Measurements from ENCODE around the gene OSGIN1. TPM values are rescaled to one million over a fixed set of nuclear protein-coding genes. Genes with fewer than 3 reads are reported as not detected.

The OSGIN1 gene
- total RNA-seq, 6 experiments from 2014 or later = 40.1 to 170 (median 53.9) TPM

GRCh38 chr16:83996481-83997252 lies 43.6 kb downstream of the OSGIN1 start:
- Histone ChIP-seq H3K27ac (no peak overlapping the region), H3K9me3 (no peaks in the 10 kb centered on the region), H3K36me3 (peaks cover 0 to 93% (median 8%) of the 10 kb centered on the region in 4 donors), H3K4me3 (no peak overlapping the region), H3K4me1 (peaks cover 0 to 5% (median 0%) of the 10 kb centered on the region in 4 donors), H3K27me3 (no peaks in the 10 kb centered on the region)
- DNase-seq (no peak), ATAC-seq (no peak)
- 65% methylated on average over 5 of the region's 15 CpGs for WGBS (ENCODE audit: insufficient coverage, low coverage, low lambda C conversion rate, missing lambda C conversion rate)
- intact Hi-C loops (cut with DNase I) = no loop called here
- TF ChIP-seq POLR2A (IDR thresholded peaks at IDR 0.05) = no peak
- no peak for TF ChIP-seq CTCF (IDR thresholded peaks at IDR 0.05)

GRCh38 chr16:83998091-83998490 lies 45.1 kb downstream of the OSGIN1 start:
- Histone ChIP-seq H3K36me3 (peaks cover 0 to 93% (median 8%) of the 10 kb centered on the region in 4 donors), H3K27me3 (no peaks in the 10 kb centered on the region), H3K27ac (no peak overlapping the region), H3K9me3 (no peaks in the 10 kb centered on the region), H3K4me3 (no peak overlapping the region), H3K4me1 (peaks cover 0 to under 1% (median 0%) of the 10 kb centered on the region in 4 donors)
- 52% methylated on average over 2 of the region's 13 CpGs for whole genome bisulfite sequencing (ENCODE audit: insufficient coverage, low coverage, low lambda C conversion rate, missing lambda C conversion rate)
- intact Hi-C loops (cut with DNase I) = no loop called here
- ATAC-seq = no peak
- DNase-seq = no peak
- no peak for TF ChIP-seq CTCF (IDR thresholded peaks at IDR 0.05)

- H3K27ac ChIP-seq = no peak overlapping the region
- no peak for DNase-seq
- peaks cover 0 to 65% (median 3%) of the 10 kb centered on the region in 4 donors for H3K36me3 ChIP-seq
- ATAC-seq = no peak
- no peaks in the 10 kb centered on the region for H3K27me3 ChIP-seq
- intact Hi-C loops (cut with DNase I) = no loop called here
- no CpG with 5 or more reads among the region's 13 CpGs for WGBS (ENCODE audit: insufficient coverage, low coverage, low lambda C conversion rate, missing lambda C conversion rate)
- TF ChIP-seq POLR2A (IDR thresholded peaks at IDR 0.05) (no peak), CTCF (IDR thresholded peaks at IDR 0.05) (no peak)
- no peaks in the 10 kb centered on the region for H3K4me1 ChIP-seq
- H3K9me3 ChIP-seq = no peaks in the 10 kb centered on the region
- no peak overlapping the region for H3K4me3 ChIP-seq
Measured at GRCh38 chr16:84000989-84001642, 48.1 kb downstream of the OSGIN1 start.

- no peak for ATAC-seq
- no peak for DNase-seq
- Histone ChIP-seq H3K36me3 (peaks cover 0 to 58% (median 3%) of the 10 kb centered on the region in 4 donors), H3K4me3 (no peak overlapping the region), H3K27ac (no peak overlapping the region), H3K4me1 (no peaks in the 10 kb centered on the region), H3K9me3 (no peaks in the 10 kb centered on the region), H3K27me3 (no peaks in the 10 kb centered on the region)
- no peak for TF ChIP-seq CTCF (IDR thresholded peaks at IDR 0.05)
- no peak for TF ChIP-seq POLR2A (IDR thresholded peaks at IDR 0.05)
- WGBS (ENCODE audit: insufficient coverage, low coverage, low lambda C conversion rate, missing lambda C conversion rate) = no CpG with 5 or more reads among the region's 7 CpGs
- intact Hi-C loops (cut with DNase I) = no loop called here
Measured at GRCh38 chr16:84001726-84002125, 48.7 kb downstream of the OSGIN1 start.

Measured in right lobe of liver (tissue), 6 donors.